KMS-11 (cell line): ENCODE results near the gene KLF17.
"Not testable (repeated sequence)": the region's sequence is repeated elsewhere in the genome, so short reads cannot be mapped to it uniquely, and the experiment has no call there.

Experiments used
- H2AFZ ChIP-seq: fragments of 200-600 bp; sonication (generic); 2 replicates; pipeline ENCODE4 v1.6.1; 2016; ENCODE audit warnings: antibody characterized with exemption, mixed run types, low read depth
- H3K27ac ChIP-seq: fragments of 200-600 bp; sonication (generic); 2 replicates; pipeline ENCODE4 v1.6.1; 2016; ENCODE audit warnings: mild to moderate bottlenecking, mixed run types
- H3K27me3 ChIP-seq: fragments of 200-600 bp; sonication (generic); 2 replicates; pipeline ENCODE4 v1.6.1; 2017; ENCODE audit warnings: mild to moderate bottlenecking, low read depth, mixed run types, moderate library complexity; ENCODE audit not compliant: insufficient read depth
- H3K36me3 ChIP-seq: fragments of 200-600 bp; sonication (generic); 2 replicates; pipeline ENCODE4 v1.6.1; 2017; ENCODE audit warnings: mild to moderate bottlenecking, mixed run types; ENCODE audit not compliant: insufficient read depth
- H3K4me1 ChIP-seq: fragments of 200-600 bp; sonication (generic); 2 replicates; pipeline ENCODE4 v1.6.1; 2016; ENCODE audit warnings: mild to moderate bottlenecking, low read depth, mixed run types; ENCODE audit not compliant: poor library complexity, severe bottlenecking
- H3K4me2 ChIP-seq: fragments of 200-600 bp; sonication (generic); 2 replicates; pipeline ENCODE4 v1.7.0; 2016; ENCODE audit warnings: mild to moderate bottlenecking, mixed run types
- H3K4me3 ChIP-seq: fragments of 200-600 bp; sonication (generic); IDR thresholded peaks from 2 replicates; pipeline ENCODE4 v1.6.1; 2017; ENCODE audit warnings: low read depth, low read length, mixed read lengths; ENCODE audit not compliant: insufficient read depth
- H3K79me2 ChIP-seq: fragments of 200-600 bp; sonication (generic); 2 replicates; pipeline ENCODE4 v1.6.1; 2016; ENCODE audit warnings: low read depth, mixed run types; ENCODE audit not compliant: insufficient read depth
- H3K9ac ChIP-seq: fragments of 200-600 bp; sonication (generic); 2 replicates; pipeline ENCODE4 v1.6.1; 2016; ENCODE audit warnings: mild to moderate bottlenecking, mixed run types
- H4K20me1 ChIP-seq: fragments of 200-600 bp; sonication (generic); 2 replicates; pipeline ENCODE4 v1.6.1; 2016; ENCODE audit warnings: mild to moderate bottlenecking, mixed run types; ENCODE audit not compliant: insufficient read depth
- TF ChIP-seq, protein P1 (sequence below): fragments of 200-600 bp; sonication (generic); conservative IDR thresholded peaks from 2 replicates; pipeline ENCODE4 v1.6.1; 2017; ENCODE audit warnings: low read depth, mild to moderate bottlenecking, antibody characterized with exemption, low read length, moderate library complexity, mixed read lengths

KLF17 gene

DNA sequence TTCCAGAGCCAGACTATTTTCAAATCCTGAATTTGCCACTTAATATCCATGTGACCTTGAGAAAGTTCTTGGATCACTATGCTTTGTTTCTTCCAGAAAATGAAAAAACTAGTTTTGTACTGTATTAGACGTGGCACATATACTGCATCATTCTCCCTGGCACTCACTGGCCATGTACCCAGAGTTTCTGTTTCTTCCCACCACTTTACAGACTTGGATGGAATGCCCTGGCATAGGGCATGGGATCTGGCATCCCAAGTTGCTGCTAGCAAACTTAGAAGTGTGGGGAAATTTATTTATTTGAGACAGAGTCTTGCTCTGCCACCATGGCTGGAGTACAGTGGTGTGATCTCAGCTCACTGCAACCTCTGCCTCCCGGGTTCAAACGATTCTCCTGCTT, 12.8 kb downstream of the KLF17 start:
- Histone ChIP-seq H3K4me1 (no peaks in the 10 kb centered on the region), H3K79me2 (no peaks in the 10 kb centered on the region), H3K4me2 (no peak overlapping the region), H4K20me1 (no peaks in the 10 kb centered on the region), H3K27me3 (no peaks in the 10 kb centered on the region), H3K27ac (no peak overlapping the region), H3K9ac (no peak overlapping the region), H3K36me3 (no peaks in the 10 kb centered on the region), H3K4me3 (no peak overlapping the region), H2AFZ (no peak overlapping the region)
- TF ChIP-seq, protein P1, sequence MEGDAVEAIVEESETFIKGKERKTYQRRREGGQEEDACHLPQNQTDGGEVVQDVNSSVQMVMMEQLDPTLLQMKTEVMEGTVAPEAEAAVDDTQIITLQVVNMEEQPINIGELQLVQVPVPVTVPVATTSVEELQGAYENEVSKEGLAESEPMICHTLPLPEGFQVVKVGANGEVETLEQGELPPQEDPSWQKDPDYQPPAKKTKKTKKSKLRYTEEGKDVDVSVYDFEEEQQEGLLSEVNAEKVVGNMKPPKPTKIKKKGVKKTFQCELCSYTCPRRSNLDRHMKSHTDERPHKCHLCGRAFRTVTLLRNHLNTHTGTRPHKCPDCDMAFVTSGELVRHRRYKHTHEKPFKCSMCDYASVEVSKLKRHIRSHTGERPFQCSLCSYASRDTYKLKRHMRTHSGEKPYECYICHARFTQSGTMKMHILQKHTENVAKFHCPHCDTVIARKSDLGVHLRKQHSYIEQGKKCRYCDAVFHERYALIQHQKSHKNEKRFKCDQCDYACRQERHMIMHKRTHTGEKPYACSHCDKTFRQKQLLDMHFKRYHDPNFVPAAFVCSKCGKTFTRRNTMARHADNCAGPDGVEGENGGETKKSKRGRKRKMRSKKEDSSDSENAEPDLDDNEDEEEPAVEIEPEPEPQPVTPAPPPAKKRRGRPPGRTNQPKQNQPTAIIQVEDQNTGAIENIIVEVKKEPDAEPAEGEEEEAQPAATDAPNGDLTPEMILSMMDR: no peak

DNA sequence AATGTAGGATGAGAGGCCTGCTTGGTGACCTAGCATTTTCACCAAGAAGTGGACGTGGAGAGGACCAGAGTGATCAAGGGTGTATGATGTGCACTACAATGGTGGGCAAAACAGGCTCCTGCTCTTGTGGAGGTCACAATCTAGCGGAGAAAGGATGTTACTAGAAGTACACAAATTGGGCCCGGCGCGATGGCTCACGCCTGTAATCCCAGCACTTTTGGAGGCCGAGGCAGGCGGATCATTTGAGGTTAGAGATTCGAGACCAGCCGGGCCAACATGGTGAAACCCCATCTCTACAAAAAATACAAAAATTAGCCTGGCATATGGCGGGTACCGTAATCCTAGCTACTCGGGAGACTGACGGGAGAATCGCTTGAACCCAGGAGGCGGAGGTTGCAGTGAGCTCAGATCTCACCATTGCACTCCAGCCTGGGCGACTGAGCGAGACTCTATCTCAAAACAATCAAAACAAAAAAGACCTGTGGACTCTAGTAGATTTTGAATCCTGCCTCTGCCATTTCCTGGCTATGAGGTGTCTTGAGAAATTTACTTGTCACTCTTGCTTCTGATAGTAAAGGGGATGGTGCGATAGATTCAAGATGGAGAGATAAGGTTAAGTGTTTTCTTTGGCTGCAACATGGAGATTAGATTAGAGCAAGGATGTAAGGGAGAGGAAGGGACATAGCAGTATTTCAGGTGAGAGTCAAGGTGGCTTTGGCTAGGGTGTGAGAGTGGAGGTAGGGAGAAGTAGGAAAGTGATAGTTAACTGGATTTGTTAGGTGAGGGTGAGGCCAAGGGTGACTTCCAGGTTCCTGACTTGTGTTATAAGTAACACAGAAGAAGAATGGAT, 15.7 kb downstream of the KLF17 start:
- Histone ChIP-seq H3K27me3 (no peaks in the 10 kb centered on the region), H3K4me1 (no peaks in the 10 kb centered on the region), H2AFZ (no peak overlapping the region), H3K4me2 (no peak overlapping the region), H3K9ac (no peak overlapping the region), H3K79me2 (no peaks in the 10 kb centered on the region), H3K36me3 (no peaks in the 10 kb centered on the region), H3K27ac (no peak overlapping the region), H4K20me1 (no peaks in the 10 kb centered on the region), H3K4me3 (no peak overlapping the region)
- TF ChIP-seq, protein P1: no peak

DNA sequence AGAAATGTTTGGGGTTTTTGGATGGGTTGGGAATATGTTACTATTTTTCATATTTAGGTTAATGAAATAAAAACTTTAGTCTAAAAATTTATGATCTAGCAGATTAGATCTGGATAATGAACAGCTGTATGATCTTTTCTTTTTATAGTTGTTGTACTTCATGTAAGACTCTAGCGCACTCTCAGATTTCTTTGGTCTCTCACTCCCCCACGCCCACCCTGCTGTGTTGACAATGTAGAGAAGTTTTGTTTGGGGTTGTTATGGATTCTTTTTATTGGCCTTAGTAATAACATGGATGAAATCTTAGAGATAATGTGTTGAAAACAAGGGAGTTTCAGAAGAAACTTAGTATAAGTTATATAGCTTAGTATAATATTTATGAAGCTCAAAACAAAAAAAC, 17.3 kb downstream of the KLF17 start:
- no peak overlapping the region for H2AFZ ChIP-seq
- H3K4me1 ChIP-seq: no peaks in the 10 kb centered on the region
- H3K36me3 ChIP-seq: no peaks in the 10 kb centered on the region
- no peaks in the 10 kb centered on the region for H4K20me1 ChIP-seq
- TF ChIP-seq, protein P1: no peak
- H3K4me3 ChIP-seq: no peak overlapping the region
- no peak overlapping the region for H3K9ac ChIP-seq
- no peak overlapping the region for H3K27ac ChIP-seq
- H3K4me2 ChIP-seq: no peak overlapping the region
- no peaks in the 10 kb centered on the region for H3K79me2 ChIP-seq
- no peaks in the 10 kb centered on the region for H3K27me3 ChIP-seq

DNA sequence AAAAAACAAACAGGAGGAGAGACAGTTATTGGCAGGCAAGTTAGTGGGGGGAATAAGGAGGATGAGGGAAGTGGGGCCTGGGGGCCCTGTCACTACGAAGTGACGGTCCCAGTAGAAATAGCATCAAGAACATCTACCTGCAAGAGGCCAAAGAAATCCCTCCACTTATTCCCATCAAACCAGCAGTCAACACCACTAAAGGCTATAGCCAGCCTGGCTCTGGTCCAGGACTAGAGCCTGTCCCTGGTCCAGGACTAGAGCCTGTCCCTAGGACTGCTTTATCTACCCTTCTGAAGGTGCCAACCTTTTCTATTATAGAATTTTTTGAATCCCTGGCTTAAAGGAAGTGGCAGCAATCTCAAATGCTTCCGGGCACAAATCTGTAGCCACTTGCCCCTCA, 19.6 kb downstream of the KLF17 start:
- TF ChIP-seq, protein P1: no peak
- H4K20me1 ChIP-seq: no peaks in the 10 kb centered on the region

DNA sequence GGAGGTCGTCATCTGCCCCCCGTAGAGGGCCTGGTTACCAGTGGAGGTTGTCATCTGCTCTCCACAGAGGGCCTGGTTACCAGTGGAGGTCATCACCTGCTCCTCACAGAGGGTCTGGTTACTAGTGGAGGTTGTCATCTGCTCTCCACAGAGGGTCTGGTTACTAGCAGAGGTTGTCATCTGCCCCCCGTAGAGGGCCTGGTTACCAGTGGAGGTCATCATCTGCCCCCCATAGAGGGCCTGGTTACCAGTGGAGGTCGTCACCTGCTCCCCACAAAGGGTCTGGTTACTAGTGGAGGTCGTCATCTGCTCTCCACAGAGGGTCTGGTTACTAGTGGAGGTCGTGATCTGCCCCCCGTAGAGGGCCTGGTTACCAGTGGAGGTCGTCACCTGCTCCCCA, 20.9 kb downstream of the KLF17 start:
- not testable (repeated sequence) for H3K4me2 ChIP-seq, H4K20me1 ChIP-seq, H3K4me3 ChIP-seq, H3K36me3 ChIP-seq, H3K27me3 ChIP-seq, H3K27ac ChIP-seq, H3K79me2 ChIP-seq, H3K4me1 ChIP-seq, H2AFZ ChIP-seq, H3K9ac ChIP-seq

More for the DNA sequence above, 19.6 kb downstream of the KLF17 start:
- Histone ChIP-seq H3K9ac (no peak overlapping the region), H2AFZ (no peak overlapping the region), H3K36me3 (no peaks in the 10 kb centered on the region), H3K27ac (no peak overlapping the region), H3K4me2 (no peak overlapping the region), H3K79me2 (no peaks in the 10 kb centered on the region), H3K4me3 (no peak overlapping the region), H3K27me3 (no peaks in the 10 kb centered on the region), H3K4me1 (no peaks in the 10 kb centered on the region)
